HepG2 (cell line): ENCODE data around the gene NFIC. TPM values are rescaled to one million over a fixed set of nuclear protein-coding genes. Genes with fewer than 3 reads are reported as not detected.

Experiments used
- ATAC-seq: fragments of 200-7000 bp; cut with Tn5 transposase; 3 replicates; pipeline ENCODE4 v1.9.1; 2020; ENCODE audit warnings: mild to moderate bottlenecking, moderate library complexity
- BruUV-seq: library from RNA; stranded (reverse); fragments of 400-500 nt; replicated peaks from 2 replicates; lab custom pipeline; 2021; lab: Mats Ljungman, UMichigan
- CTCF ChIA-PET: fragments of 300-600 bp; formaldehyde crosslinking; extraction: SDS; loops from one replicate; lab custom pipeline; 2021; ENCODE audit warnings: low total read pairs, inconsistent platforms, low intra/inter-chr PET ratio; lab: Yijun Ruan, JAX
- POLR2A ChIA-PET: fragments of 350-600 bp; sonication (Branson Sonifier 250); formaldehyde crosslinking; loops from one replicate; lab custom pipeline; 2020; ENCODE audit warnings: antibody characterized with exemption, inconsistent platforms; lab: Yijun Ruan, JAX
- DNase-seq: peaks from one replicate; pipeline ENCODE4 v3.0.0-alpha.2; 2015; ENCODE audit warnings: low spot score
- FAIRE-seq: peaks from 3 replicates; lab custom pipeline; 2011; peaks lifted over from hg19 to GRCh38; lab: Jason Lieb, UNC
- H2AFZ ChIP-seq: one replicate; pipeline ENCODE4 v1.6.1; 2011; ENCODE audit warnings: low read length, inconsistent platforms
- H3K27ac ChIP-seq: fragments of 300-600 bp; 3 replicates; pipeline ENCODE4 v1.8.0; 2011; ENCODE audit warnings: mixed run types, mild to moderate bottlenecking, mixed read lengths, low read length, inconsistent platforms; ENCODE audit not compliant: insufficient read depth; ENCODE audit errors: extremely low read length
- H3K27me3 ChIP-seq, 2 experiments: fragments of 200-600 bp in 1 of 2; 2 replicates in 1 of 2; 3 replicates in 1 of 2; pipeline versions ENCODE4 v1.6.0 to v1.8.0; 2011; ENCODE audit warnings: low read length in 2 of 2, mild to moderate bottlenecking in 2 of 2, moderate library complexity in 2 of 2, inconsistent platforms in 1 of 2; ENCODE audit not compliant: insufficient read depth in 2 of 2, control insufficient read depth in 1 of 2
- H3K36me3 ChIP-seq, 2 experiments: fragments of 200-600 bp in 1 of 2; replicated peaks in 1 of 2; 2 replicates in 1 of 2; 3 replicates in 1 of 2; pipeline versions ENCODE4 v1.5.1 to v1.8.0; 2011; ENCODE audit warnings: low read length in 2 of 2, inconsistent platforms in 1 of 2; ENCODE audit not compliant: insufficient read depth in 2 of 2, control insufficient read depth in 1 of 2
- H3K4me1 ChIP-seq: 2 replicates; pipeline ENCODE4 v1.5.1; 2012; ENCODE audit warnings: low read length, inconsistent platforms; ENCODE audit not compliant: insufficient read depth
- H3K4me2 ChIP-seq: 2 replicates; pipeline ENCODE4 v1.6.0; 2011; ENCODE audit warnings: low read depth, low read length, inconsistent platforms
- H3K4me3 ChIP-seq, 3 experiments: fragments of 200-600 bp in 1 of 3; sonication (generic), shearing (Covaris generic) in 1 of 3; replicated peaks in 1 of 3; 2 replicates each; pipeline ENCODE4 v1.5.1; 2011 to 2016; ENCODE audit warnings: low read length in 3 of 3, inconsistent platforms in 2 of 3, low read depth in 2 of 3, mild to moderate bottlenecking in 2 of 3, control low read depth in 1 of 3, mixed read lengths in 1 of 3; ENCODE audit not compliant: insufficient read depth in 1 of 3
- H3K79me2 ChIP-seq: one replicate; pipeline ENCODE4 v1.6.1; 2011; ENCODE audit warnings: low read length, inconsistent platforms; ENCODE audit not compliant: insufficient read depth
- H3K9ac ChIP-seq: 2 replicates; pipeline ENCODE4 v1.6.0; 2011; ENCODE audit warnings: mild to moderate bottlenecking, low read depth, low read length, inconsistent platforms; ENCODE audit not compliant: insufficient read depth
- H3K9me3 ChIP-seq: 2 replicates; pipeline ENCODE4 v1.5.1; 2012; ENCODE audit warnings: mild to moderate bottlenecking, low read length
- H4K20me1 ChIP-seq: 2 replicates; pipeline ENCODE4 v1.6.0; 2011; ENCODE audit warnings: inconsistent platforms, mild to moderate bottlenecking, low read length, moderate library complexity; ENCODE audit not compliant: insufficient read depth
- FOXJ3 ChIP-seq: sonication (generic); formaldehyde crosslinking; IDR thresholded peaks from 2 replicates; pipeline ENCODE4 v1.4.0; 2020; ENCODE audit warnings: missing genetic modification reagents, mild to moderate bottlenecking, borderline replicate concordance
- GLI4 ChIP-seq: sonication (generic); formaldehyde crosslinking; IDR thresholded peaks from 2 replicates; pipeline ENCODE4 v1.5.1; 2020; ENCODE audit warnings: missing genetic modification reagents, mild to moderate bottlenecking, moderate library complexity, borderline replicate concordance
- HDAC1 ChIP-seq: sonication (generic); formaldehyde crosslinking; IDR thresholded peaks from 2 replicates; pipeline ENCODE4 v1.5.1; 2020; ENCODE audit warnings: mild to moderate bottlenecking, missing genetic modification reagents
- JUND ChIP-seq: sonication (generic); formaldehyde crosslinking; IDR thresholded peaks from 2 replicates; pipeline ENCODE4 v1.8.0; 2022; ENCODE audit warnings: mild to moderate bottlenecking, missing genetic modification reagents
- MTF2 ChIP-seq: sonication (generic); formaldehyde crosslinking; IDR thresholded peaks from 2 replicates; pipeline ENCODE4 v1.5.0; 2020; ENCODE audit warnings: missing genetic modification reagents, borderline replicate concordance
- RFX5 ChIP-seq: IDR thresholded peaks from 2 replicates; pipeline ENCODE4 v1.6.1; 2011; ENCODE audit warnings: low read depth, low read length, improper control_type of control experiment
- SPEN ChIP-seq: sonication (generic); formaldehyde crosslinking; IDR thresholded peaks from 2 replicates; pipeline ENCODE4 v1.5.1; 2020; ENCODE audit warnings: low read depth, mild to moderate bottlenecking, missing genetic modification reagents
- ZFAT ChIP-seq: sonication (generic); formaldehyde crosslinking; conservative IDR thresholded peaks from 2 replicates; pipeline ENCODE4 v1.8.1; 2023; ENCODE audit warnings: missing genetic modification reagents, inconsistent platforms
- ZNF768 ChIP-seq: sonication (generic); formaldehyde crosslinking; IDR thresholded peaks from 2 replicates; pipeline ENCODE4 v1.4.0; 2020; ENCODE audit warnings: missing genetic modification reagents
- WGBS: methylation state at CpG from one replicate; pipeline ENCODE4 v1.1.6; 2017; ENCODE audit warnings: low lambda C conversion rate; 5-methylcytosine and 5-hydroxymethylcytosine counted together
- in situ Hi-C: cut with HindIII; loops from 2 replicates; pipeline ENCODE4 v1.10.0; 2017; ENCODE audit warnings: low pct_unique_long_range_greater_than_20kb; ENCODE audit not compliant: extremely low pct_ligation_motif_present
- intact Hi-C: fragments of 100-400 bp; cut with micrococcal nuclease; formaldehyde crosslinking; loops from one replicate; pipeline ENCODE4 v1.10.0; 2022; ENCODE audit not compliant: unreplicated experiment
- polyA plus RNA-seq, 8 experiments: library from polyadenylated mRNA; depleted of rRNA in 3 of 8; stranded (reverse) in 7 of 8; unstranded in 1 of 8; fragments of >200 nt; fragmentation: Illumina TruSeq in 4 of 8; extraction: Trizol in 4 of 8; gene quantifications; 2 replicates each; pipeline versions ENCODE4 v1.2.1 to v1.2.3, GENCODE V29; 2011 to 2016; ENCODE audit warnings: low read depth in 4 of 8, missing spikeins in 1 of 8, mixed read lengths in 1 of 8; ENCODE audit not compliant: insufficient read depth in 1 of 8
- total RNA-seq, 5 experiments: library from RNA; depleted of rRNA; stranded (reverse); fragments of >200 nt; fragmentation: Illumina TruSeq; extraction: Trizol; gene quantifications; 2 replicates each; pipeline ENCODE4 v1.2.3, GENCODE V29; 2016; ENCODE audit warnings: low read depth in 1 of 5
- TF ChIP-seq, protein P1 (sequence below): sonication (generic); formaldehyde crosslinking; IDR thresholded peaks from 2 replicates; pipeline ENCODE4 v1.4.0; 2020; ENCODE audit warnings: mild to moderate bottlenecking, missing genetic modification reagents
- TF ChIP-seq, protein P2 (sequence below): sonication (generic); formaldehyde crosslinking; IDR thresholded peaks from 2 replicates; pipeline ENCODE4 v1.8.0; 2022; ENCODE audit warnings: mild to moderate bottlenecking, missing genetic modification reagents, moderate library complexity
- TF ChIP-seq, protein P3 (sequence below): sonication (generic); formaldehyde crosslinking; IDR thresholded peaks from 2 replicates; pipeline ENCODE4 v1.8.1; 2022; ENCODE audit warnings: low read depth, mild to moderate bottlenecking, missing genetic modification reagents

NFIC gene
- total and polyA plus RNA-seq, 2 of the 13 experiments (the other 11 are each of a cell fraction or from before 2014, with no cell fraction given), result 1.3 to 2.5 TPM

DNA sequence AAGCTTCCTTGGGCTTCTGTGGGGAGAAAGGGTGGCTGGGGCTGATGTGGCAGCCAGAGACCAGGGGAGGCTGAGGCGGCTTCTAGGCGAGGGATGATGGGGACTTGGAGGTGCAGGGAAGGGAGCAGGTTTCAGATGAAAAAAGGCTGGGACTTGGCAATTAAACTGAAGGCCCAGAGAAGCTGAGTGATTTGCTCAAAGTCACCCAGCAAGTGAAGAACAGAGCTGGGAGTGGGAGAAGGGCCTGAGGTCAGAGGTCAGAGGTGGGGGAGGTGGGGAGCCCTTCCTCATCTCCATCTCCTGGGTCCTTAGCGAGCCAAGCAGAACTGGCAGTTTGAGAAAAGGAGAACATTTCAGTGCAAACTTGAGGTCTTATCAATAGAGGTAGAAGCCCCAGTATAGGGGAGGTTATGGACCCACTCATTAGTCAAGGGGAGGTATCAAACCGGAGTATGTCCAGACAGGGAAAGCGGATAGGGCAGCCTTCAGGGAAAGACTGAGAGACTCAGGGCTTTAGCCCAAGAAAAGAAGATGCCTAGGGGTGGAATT is 49.6 kb upstream of the NFIC start:
- H3K4me1 ChIP-seq, result no peaks in the 10 kb centered on the region
- no peak overlapping the region for H3K27ac ChIP-seq
- no peak overlapping the region for H3K4me2 ChIP-seq
- in situ Hi-C loops, result no loop called here
- H3K9me3 ChIP-seq, result no peaks in the 10 kb centered on the region
- H3K27me3 ChIP-seq, result peaks cover 6 to 41% of the 10 kb centered on the region in 2 experiments; a peak in 3 of 5 replicates
- intact Hi-C loops, result no loop called here
- WGBS, result 74% methylated on average over 5 of the region's 5 CpGs
- FAIRE-seq (no peak), ATAC-seq (no peak), DNase-seq (no peak)
- H3K9ac ChIP-seq, result no peak overlapping the region
- BruUV-seq, result no TSS peak
- CTCF ChIA-PET, result no interaction called here
- H3K36me3 ChIP-seq, result no peaks in the 10 kb centered on the region
- H2AFZ ChIP-seq, result no peak overlapping the region
- TF ChIP-seq, protein P1, sequence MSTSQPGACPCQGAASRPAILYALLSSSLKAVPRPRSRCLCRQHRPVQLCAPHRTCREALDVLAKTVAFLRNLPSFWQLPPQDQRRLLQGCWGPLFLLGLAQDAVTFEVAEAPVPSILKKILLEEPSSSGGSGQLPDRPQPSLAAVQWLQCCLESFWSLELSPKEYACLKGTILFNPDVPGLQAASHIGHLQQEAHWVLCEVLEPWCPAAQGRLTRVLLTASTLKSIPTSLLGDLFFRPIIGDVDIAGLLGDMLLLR (CRISPR knock-in tag), result no peak
- TF ChIP-seq, protein P2, sequence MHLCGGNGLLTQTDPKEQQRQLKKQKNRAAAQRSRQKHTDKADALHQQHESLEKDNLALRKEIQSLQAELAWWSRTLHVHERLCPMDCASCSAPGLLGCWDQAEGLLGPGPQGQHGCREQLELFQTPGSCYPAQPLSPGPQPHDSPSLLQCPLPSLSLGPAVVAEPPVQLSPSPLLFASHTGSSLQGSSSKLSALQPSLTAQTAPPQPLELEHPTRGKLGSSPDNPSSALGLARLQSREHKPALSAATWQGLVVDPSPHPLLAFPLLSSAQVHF (CRISPR knock-in tag), result no peak
- TF ChIP-seq FOXJ3 (no peak), ZNF768 (CRISPR knock-in tag) (peak; percentile 74)
- TF ChIP-seq, all 625 proteins: peak for 1
- POLR2A ChIA-PET, result no interaction called here
- no peak overlapping the region for H3K4me3 ChIP-seq
- no peaks in the 10 kb centered on the region for H4K20me1 ChIP-seq
- H3K79me2 ChIP-seq, result no peaks in the 10 kb centered on the region

DNA sequence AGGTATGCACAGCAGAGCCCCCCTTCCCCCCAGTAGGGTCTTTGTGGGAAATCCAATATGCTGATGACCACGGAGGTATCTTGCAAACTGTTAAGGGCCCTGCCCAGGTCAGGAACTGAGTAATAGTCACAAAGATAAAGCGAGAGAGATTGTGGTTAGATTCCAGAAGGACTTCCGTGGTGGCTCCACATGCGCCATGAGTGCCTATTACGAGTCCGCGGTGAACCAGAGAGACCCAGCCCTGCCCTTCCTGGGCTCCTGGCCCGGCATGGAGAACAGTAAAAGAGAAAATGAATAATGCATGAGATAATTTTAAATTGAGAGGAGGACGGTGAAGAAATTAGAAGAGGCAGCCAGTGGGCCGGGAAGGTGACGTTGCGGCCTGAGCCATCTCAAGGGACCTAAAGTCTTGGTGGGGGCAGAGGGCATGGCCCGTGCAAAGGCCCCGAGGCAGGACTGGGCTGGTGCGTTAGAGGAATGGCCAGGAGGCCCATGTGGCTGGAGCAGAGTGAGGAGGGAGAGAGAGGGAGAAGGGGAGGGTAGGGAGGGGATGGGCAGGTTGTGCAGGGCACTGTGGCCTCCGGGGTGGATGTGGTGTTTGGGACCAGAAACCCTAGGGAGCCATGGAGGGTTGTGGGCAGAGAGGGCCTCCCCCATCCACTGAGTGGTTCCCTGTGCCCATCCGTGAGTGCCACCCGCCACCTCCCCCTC is 46.6 kb upstream of the NFIC start:
- no peak for ATAC-seq
- H3K4me2 ChIP-seq, result no peak overlapping the region
- intact Hi-C loops (no loop called here), in situ Hi-C loops (loop anchor here (5.0 kb wide), 1 partner anchor 153 kb away; no protein-coding TSS in a partner anchor)
- DNase-seq, result no peak
- WGBS, result 18% methylated on average over 16 of the region's 18 CpGs
- no peaks in the 10 kb centered on the region for H4K20me1 ChIP-seq
- POLR2A ChIA-PET, result no interaction called here
- H3K36me3 ChIP-seq, result no peaks in the 10 kb centered on the region
- H3K9me3 ChIP-seq, result no peaks in the 10 kb centered on the region
- FAIRE-seq, result no peak
- no peak overlapping the region for H2AFZ ChIP-seq
- H3K79me2 ChIP-seq, result no peaks in the 10 kb centered on the region
- H3K9ac ChIP-seq, result no peak overlapping the region
- H3K4me1 ChIP-seq, result no peaks in the 10 kb centered on the region
- no TSS peak for BruUV-seq
- H3K4me3 ChIP-seq, result no peak overlapping the region
- CTCF ChIA-PET, result no interaction called here
- H3K27me3 ChIP-seq, result peaks cover 0 to 26% of the 10 kb centered on the region in 2 experiments; a peak in 2 of 5 replicates
- no peak overlapping the region for H3K27ac ChIP-seq
- TF ChIP-seq JUND (CRISPR knock-in tag) (no peak), GLI4 (CRISPR knock-in tag) (no peak), RFX5 (no peak), MTF2 (CRISPR knock-in tag) (no peak), HDAC1 (CRISPR knock-in tag) (no peak), SPEN (CRISPR knock-in tag) (no peak), ZFAT (CRISPR knock-in tag) (no peak)
- TF ChIP-seq, protein P3, sequence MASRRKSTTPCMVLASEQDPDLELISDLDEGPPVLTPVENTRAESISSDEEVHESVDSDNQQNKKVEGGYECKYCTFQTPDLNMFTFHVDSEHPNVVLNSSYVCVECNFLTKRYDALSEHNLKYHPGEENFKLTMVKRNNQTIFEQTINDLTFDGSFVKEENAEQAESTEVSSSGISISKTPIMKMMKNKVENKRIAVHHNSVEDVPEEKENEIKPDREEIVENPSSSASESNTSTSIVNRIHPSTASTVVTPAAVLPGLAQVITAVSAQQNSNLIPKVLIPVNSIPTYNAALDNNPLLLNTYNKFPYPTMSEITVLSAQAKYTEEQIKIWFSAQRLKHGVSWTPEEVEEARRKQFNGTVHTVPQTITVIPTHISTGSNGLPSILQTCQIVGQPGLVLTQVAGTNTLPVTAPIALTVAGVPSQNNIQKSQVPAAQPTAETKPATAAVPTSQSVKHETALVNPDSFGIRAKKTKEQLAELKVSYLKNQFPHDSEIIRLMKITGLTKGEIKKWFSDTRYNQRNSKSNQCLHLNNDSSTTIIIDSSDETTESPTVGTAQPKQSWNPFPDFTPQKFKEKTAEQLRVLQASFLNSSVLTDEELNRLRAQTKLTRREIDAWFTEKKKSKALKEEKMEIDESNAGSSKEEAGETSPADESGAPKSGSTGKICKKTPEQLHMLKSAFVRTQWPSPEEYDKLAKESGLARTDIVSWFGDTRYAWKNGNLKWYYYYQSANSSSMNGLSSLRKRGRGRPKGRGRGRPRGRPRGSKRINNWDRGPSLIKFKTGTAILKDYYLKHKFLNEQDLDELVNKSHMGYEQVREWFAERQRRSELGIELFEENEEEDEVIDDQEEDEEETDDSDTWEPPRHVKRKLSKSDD, result no peak
